ENCODE measurements around the gene VPS8.

DNA sequence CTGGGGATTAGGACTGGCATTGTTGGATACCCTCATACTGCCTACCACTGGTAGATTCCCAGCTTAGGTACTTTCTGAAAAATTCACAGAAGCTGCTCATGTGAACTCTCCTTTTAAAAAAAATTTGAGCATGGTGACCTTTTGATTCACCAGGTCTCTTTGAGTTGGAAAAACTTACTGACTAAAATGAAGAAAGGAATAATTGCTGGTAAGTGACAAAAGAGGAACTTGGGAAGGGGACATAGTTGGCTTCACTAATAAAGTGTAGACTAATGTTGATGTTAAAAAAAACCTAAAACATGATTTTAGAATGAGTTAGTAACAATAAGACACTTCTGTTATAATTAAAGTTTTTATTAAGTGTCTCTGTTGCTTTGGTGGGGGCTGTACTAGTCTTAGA is 8.6 kb downstream of the VPS8 start:
- no peak for TF ChIP-seq CTCF (IDR thresholded peaks at IDR 0.05 in 2 of 3, conservative IDR thresholded peaks at IDR 0.05 in 1 of 3; ENCODE audit: borderline replicate concordance in 1 of 3, insufficient read depth in 1 of 3, low read depth in 2 of 3, low read length in 2 of 3)
- no peak for TF ChIP-seq EGR1 (IDR thresholded peaks at IDR 0.05; ENCODE audit: low read depth)
- TF ChIP-seq, protein P1, sequence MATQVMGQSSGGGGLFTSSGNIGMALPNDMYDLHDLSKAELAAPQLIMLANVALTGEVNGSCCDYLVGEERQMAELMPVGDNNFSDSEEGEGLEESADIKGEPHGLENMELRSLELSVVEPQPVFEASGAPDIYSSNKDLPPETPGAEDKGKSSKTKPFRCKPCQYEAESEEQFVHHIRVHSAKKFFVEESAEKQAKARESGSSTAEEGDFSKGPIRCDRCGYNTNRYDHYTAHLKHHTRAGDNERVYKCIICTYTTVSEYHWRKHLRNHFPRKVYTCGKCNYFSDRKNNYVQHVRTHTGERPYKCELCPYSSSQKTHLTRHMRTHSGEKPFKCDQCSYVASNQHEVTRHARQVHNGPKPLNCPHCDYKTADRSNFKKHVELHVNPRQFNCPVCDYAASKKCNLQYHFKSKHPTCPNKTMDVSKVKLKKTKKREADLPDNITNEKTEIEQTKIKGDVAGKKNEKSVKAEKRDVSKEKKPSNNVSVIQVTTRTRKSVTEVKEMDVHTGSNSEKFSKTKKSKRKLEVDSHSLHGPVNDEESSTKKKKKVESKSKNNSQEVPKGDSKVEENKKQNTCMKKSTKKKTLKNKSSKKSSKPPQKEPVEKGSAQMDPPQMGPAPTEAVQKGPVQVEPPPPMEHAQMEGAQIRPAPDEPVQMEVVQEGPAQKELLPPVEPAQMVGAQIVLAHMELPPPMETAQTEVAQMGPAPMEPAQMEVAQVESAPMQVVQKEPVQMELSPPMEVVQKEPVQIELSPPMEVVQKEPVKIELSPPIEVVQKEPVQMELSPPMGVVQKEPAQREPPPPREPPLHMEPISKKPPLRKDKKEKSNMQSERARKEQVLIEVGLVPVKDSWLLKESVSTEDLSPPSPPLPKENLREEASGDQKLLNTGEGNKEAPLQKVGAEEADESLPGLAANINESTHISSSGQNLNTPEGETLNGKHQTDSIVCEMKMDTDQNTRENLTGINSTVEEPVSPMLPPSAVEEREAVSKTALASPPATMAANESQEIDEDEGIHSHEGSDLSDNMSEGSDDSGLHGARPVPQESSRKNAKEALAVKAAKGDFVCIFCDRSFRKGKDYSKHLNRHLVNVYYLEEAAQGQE (IDR thresholded peaks at IDR 0.05; ENCODE audit: low read depth), result no peak
- no peak for TF ChIP-seq EZH2 (IDR thresholded peaks at IDR 0.05)
- TF ChIP-seq JUND (IDR thresholded peaks at IDR 0.05), result no peak

Data from HCT116 (cell line).